GM12872 (cell line): ENCODE measurements around the gene PNMA8C.

Experiments used
- CTCF ChIP-seq: IDR thresholded peaks from 3 replicates; pipeline ENCODE4 v1.5.1; 2011; ENCODE audit warnings: low read depth, mild to moderate bottlenecking, low read length, moderate library complexity; ENCODE audit not compliant: insufficient read depth

Gene PNMA8C

GRCh38 chr19:46469541-46470185 is 40.9 kb upstream of the PNMA8C start:
- TF ChIP-seq CTCF, result no peak

- no peak for TF ChIP-seq CTCF
Observed at GRCh38 chr19:46466536-46467196, 37.9 kb upstream of the PNMA8C start.

GRCh38 chr19:46463516-46463915 is 34.8 kb upstream of the PNMA8C start:
- TF ChIP-seq CTCF, result no peak

GRCh38 chr19:46461537-46461936 is 32.8 kb upstream of the PNMA8C start:
- TF ChIP-seq CTCF, result no peak

- no peak for TF ChIP-seq CTCF
Observed at GRCh38 chr19:46460981-46461380, 32.2 kb upstream of the PNMA8C start.

- no peak for TF ChIP-seq CTCF
Observed at GRCh38 chr19:46460055-46460454, 31.3 kb upstream of the PNMA8C start.

GRCh38 chr19:46456930-46457329 is 28.2 kb upstream of the PNMA8C start:
- TF ChIP-seq CTCF, result no peak
